Stimulated activated CD8-positive, alpha-beta memory T cell treated with anti-CD3 and anti-CD28 coated beads, Interleukin-4, amount 100 ng/mL, for 24 hours (primary cell): Measurements from ENCODE around the gene ZHX3.

Experiments used
- DNase-seq: peaks from one replicate; pipeline ENCODE4 v3.0.0-alpha.2; 2020; ENCODE audit warnings: low read depth

ZHX3 gene

DNA sequence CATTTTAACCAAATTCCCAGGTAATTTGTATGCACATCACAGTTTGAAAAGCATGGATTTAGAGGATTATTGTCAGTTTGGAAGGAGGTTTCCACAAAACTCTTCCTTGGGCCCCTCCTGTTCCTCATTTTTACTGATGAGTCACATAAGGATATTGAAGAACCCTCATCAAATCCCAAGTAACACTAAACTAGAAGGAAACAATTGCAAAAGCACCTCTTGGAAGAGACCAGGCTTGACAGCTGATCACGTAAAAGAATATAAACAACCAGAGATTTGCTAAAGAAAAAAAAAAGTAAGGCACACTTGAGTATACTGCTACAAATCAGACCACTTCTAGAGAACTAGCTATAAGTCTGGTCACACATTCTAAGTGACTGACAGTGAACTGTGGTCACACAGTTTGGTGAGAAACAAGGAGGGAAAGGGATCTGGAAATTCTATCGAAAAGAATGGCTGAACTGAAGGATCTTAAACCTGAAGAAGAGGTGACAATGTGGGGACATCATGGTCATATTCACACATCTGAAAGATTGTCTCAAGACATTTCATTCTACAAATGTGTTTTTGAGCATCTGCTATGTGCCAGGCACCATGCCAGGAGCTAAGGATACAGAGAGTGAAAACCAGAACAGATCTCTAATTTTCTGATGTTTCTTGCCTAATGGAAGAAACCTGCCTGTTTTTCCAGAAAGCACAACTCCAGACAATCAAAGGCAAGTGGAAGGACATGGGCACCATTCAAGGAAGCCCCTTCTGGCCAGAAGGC lies 24.1 kb downstream of the ZHX3 start:
- DNase-seq, result no peak

DNA sequence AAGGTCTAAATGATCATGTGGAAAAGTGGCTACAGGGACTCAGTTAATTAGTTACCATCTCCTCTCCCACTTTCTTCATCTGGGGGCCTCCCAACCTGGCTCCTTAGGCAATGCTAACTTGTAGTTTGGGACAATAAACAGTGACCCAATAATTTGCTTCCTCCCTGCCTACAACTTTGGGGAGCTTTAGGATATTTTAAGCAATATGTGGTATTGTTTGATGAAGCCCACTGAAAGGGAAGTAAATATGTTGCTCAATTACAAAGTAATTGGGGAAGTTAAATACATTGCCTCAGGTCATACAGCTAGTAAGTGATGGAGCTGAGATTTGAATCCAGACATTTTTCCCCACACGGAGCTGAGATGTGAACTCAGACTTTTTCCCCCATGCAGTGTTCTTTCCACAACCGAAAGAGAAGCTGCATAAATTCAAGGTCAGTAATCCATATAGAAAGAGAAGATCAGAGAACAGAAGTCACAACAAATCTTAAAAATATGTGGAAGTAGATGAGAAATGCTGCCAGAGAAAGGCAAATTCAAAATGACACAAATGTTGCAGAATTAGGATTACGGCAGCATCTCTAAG lies 26.6 kb downstream of the ZHX3 start:
- DNase-seq, result no peak

DNA sequence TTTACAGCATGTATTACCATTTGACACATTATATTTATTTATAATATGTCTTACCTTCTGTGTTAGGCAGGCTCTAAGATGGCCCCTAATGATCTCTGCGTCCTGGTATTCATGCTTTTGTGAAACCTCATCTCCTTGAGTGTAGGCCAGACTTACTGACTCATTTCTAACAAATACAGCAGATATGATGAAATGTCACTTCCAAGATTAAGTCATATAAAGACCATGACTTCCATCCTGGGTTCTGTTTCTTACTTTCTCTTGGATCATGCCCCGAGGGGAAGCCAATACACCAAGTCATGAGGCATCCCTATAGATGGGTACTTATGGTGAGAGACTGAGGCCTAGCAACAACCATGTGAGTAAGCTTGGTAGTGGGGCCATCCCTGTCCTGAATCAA lies 30.2 kb downstream of the ZHX3 start:
- DNase-seq, result no peak

DNA sequence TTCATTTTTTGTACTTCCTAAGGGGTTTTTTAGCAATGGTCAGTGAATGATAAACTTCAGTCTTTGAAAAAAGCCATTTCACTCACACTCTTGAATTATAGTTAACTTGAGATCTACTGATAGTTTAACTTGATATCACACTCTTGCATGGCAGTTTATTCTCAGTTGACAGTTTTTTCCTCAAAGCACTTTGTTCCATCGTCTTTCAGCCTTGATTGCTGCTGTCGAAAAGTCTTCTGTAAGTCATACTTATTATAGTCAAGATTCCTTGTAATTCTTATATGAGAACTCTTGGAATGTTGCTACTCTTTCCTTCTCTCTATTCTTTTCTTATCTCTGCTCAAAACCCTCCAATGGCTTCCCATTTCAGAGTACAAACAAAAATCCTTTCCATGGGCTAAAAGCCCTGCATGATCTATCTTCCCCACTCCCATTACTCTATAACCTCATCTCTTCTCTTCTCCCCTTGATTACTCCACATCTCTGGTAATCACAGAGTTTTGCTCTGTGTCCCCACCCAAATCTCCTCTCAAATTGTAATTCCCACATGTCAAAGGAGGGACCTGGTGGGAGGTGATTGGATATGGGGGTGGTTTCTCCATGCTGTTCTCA lies 31.2 kb downstream of the ZHX3 start:
- no peak for DNase-seq

DNA sequence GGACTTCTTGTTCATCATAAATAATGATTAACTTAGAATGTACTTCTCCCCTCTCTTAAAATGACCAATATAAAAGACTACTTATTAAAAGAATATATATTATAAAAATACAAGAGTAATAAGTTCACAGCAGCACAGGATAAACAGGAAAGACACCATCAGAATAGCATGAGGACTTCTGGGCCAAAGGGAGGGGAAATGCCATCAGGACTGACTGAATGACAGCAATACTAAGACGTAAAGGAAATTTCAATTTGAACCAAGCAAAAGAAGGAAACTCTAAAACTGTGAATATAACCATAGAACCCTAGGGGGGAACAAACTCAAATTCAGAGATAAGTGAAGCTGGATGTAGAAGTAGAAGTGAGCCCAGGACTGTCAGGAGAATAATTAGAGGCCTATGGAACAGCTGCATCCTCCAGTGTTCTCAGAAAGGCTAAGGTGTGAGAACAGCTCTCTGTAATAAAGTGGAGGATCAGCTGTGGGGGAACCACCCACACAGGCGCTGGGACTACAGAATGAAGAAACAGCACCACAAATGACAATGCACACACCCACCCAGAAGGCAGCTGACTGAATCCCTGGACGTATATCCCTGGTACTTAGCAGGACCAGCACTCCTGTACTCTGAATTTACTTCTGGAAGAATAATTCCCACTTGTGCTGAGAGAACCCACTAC lies 37.8 kb downstream of the ZHX3 start:
- DNase-seq, result no peak

DNA sequence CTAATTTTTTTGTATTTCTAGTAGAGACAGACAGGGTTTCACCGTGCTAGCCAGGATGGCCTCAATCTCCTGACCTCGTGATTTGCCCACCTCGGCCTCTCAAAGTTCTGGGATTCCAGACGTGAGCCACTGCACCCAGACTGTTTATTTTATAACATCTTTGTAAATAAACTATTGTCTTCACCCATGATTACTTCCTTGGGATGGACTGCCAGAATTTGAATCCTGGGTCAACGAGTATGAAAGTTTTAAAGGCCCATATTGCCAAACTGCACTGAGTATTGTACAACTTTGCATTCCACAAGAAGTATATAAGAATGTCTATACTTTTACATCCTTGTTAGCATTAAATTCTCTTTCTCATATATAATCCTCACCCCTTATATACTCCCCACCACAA lies 38.6 kb downstream of the ZHX3 start:
- no peak for DNase-seq

DNA sequence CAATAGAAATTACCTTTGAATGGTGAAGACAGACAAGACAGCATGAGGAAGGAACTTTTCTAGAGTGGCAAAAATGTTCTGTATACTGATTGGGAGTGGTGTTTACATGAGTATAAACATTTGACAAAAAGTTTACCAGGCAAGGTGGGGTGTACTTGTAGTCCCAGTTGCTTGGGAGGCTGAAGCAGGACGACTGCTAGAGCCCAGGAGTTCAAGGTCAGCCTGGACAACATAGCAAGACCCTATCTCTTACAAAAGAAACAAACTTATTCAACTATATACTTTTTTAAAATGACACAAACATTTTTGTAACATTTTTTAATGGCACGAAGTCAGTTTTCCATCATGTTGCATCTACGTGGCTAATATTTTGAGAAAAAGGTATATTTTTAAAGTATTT lies 40.5 kb downstream of the ZHX3 start:
- no peak for DNase-seq

DNA sequence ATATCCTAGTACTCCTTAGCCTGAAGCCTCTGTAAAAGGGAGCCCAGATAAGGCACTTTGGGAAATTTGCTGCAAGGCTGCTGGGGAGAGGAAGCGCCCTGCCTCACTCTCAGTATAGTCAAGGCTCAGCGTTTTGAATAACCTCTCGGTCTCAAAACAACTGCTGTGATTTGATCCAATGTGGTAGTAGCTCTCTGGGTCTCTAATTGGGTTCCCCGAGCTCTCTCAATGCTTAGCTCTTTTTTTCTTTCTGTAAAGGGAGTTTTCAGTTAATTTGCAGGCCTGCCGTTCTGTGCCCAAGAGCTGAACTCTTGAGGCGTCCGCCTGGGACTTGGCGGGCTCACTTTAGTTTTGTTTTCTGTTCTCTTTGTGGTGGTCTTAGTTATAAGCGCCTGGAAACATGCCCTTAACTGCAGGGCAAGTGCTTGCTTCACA lies 41.2 kb downstream of the ZHX3 start:
- no peak for DNase-seq

DNA sequence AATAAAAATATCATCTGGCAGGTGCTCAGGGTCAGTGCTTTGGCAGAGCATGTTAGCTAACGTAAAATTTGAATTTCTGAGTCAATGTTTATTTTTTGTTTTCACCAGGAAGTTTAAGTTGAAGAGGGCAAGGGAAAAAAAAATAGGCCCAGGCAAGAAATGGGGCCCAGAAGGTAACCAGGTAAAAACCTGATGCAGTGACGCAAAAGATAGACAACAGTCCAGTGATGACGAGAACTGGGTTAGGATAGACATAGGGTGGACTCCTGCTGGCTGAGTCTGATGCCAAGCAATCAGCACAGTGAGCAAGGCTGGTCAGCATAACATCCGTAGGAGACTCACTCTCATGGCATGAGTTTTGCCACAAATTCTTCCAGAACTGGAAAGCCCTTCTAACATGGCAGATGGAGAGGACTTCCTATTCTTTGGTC lies 42.2 kb downstream of the ZHX3 start:
- no peak for DNase-seq

DNA sequence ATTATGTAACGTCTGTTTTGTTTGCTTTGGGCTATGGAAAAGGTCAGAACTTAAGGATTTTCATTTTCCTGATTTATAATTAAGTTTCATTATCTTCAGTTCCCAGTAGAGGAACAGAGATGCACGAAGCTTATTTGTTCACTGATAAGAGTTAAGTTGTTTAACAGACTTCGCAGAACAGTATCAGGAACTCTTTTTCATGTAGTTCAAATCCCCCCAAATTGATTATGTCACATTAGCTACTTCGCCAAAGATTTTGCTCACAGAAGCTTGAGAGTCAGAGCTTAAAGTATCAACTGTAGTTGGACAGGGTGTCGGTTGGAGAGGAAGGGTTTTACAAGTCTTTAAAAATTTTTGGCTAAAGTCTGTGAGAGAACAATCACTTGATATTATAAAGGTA lies 43.4 kb downstream of the ZHX3 start:
- no peak for DNase-seq

DNA sequence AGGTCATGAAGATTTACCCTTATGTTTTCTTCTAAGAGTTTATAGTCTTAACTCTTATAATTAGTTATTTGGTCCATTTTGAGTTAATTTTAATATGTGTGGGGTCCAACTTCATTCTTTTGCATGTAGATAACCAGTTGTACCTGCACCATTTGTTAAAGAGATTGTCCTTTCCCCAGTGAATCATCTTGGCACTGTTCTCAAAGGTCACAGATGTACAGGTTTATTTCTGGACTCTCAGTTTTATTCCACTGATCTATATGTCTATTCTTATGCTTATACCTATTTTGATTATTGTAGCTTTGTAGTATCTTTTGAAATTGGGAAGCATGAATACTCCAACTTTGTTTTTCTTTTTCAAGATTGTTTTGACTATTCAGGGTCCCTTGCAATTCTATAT lies 44.1 kb downstream of the ZHX3 start:
- no peak for DNase-seq

DNA sequence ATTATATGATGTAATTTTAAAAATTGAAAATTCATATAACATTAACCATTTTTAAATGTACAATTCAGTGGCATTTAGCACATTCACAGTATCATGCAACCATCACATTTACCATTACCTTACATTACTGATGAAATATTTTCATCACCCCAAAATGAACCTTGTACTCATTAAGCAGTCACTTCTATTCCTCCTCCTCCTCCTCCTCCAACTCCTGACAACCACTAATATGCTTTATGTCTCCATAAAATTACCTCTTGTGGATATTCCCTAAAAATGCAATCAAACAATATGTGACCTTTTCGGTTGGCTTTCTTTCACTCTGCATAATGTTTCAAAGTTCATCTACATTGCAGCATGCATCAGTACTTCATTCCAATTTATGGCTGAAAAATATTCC lies 45.2 kb downstream of the ZHX3 start:
- no peak for DNase-seq

DNA sequence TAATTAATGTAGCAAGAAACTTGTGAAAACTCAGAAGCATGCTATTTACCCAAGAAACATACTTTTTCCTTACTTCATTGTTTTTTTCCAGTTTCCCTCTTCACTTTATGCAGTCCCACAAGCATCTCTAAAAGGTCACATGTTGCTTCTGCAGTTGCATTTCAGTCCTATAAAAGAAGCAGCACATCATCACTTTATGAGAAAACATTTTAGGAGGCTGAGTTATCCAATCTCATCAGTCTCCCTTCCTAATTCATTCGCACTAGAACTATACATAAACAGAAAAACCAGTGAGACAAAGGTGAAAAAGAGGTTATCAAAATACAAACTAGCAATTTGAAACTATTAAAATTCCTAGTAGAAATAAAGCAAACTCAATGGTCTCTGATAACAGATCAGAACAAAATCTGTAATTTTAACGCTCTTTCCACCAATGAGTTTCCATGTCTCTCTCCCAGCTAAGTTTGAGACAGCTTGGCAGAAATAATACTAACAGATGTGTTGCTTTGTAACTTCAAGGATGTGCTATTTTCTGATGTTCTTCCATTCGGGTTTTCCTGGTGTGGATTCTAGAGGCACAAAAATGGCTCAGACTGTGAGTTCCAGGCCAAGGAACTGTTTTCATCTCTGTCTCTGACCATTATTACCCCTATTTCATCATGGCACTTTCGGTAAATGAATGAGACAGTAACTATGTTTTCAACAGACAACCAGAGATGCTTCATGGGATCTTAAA lies 48.4 kb downstream of the ZHX3 start:
- DNase-seq, result no peak

DNA sequence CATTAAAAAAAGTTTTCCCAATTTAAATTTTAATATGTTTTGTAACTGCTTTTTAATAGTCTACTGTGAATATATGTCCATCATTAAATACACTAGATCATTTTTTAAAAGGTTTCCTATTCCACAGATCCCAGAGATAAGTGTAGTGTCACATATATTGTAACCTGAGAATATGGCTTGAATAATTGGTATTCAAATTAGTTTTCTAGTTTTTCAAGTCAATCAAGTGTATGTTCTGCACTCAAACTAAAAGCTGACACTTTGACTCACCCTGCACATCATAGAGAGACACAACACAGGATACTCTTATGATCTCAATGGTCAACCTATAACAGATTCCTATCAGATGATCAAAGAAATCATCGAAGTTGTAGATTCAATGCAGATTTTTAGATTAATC lies 49.1 kb downstream of the ZHX3 start:
- no peak for DNase-seq

DNA sequence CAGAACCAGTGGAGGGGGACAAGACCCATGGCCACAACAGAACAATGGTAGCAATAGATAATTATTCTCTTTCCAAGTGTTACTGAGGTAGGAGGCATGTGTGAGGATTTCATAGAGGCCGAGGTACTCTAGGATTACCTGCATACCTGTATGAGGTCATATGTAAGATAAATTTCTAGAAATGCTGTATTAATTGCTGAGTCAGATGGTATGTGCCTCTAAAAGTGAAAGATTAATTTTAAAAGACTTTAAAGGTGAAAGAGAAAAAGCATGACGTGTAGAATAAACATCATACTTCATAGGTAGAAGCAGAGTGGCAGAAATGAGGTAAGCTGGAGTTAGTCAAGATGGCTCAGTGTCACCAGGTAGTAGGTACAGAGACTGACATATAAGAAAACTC lies 51.6 kb downstream of the ZHX3 start:
- no peak for DNase-seq

DNA sequence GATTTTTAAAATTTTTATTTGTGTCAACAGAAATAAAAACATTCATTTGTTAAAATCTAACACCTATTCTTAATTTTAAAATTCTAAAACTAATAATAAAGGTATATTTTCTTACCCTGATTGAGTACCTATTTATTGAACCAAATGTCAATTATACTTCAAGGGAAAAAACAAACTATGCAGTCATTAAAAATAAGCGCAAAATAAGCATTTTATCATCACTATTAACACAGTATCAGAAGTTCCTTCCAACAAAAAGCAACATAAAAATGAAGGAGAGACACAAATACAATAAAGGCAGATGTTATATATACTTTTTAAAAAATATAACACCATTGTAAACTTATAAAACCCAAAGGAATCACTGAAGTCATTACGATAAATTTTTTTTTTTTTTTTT lies 52.7 kb downstream of the ZHX3 start:
- DNase-seq, result no peak

DNA sequence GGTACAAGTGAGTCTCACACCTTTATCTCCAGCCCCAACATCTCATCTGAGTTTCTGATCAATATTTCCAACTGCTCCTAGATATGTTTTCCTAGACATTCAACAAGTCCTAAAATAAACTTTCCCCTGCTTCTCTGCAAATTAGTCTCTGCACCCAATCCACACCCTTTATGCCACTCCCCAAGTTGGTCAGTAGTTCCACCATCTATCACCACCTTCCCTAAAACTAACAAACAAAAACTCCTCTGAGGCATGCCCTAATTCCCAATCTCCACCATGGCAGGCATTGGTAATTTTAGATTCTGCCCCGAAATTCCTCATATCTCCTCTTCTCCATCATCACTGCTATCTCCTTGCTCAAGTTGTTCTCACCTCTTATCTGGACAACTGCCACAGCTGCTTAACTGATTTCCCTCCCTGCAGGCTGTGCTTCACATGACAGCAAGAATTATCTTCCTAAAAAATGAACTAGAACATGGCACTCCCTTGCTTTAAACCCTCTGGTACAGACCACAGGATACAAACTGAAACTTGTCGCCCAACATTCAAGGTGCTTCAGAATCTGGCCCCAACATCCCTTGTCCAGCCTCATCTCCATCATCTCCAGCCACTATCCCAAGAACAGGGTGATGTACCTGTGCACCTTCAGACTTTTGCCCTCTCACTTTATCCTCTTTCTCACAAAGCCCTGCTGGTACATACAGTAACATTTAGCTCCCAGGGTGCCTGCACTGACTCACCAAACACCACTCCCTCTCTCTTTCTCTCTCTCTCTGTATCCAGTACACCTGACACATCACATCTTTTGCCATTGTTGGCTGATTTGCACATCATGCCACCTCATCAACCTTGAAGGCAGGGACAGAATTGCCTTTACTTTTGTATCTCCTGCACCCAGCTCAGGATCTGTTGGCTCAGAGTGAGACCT lies 55.5 kb downstream of the ZHX3 start:
- no peak for DNase-seq

DNA sequence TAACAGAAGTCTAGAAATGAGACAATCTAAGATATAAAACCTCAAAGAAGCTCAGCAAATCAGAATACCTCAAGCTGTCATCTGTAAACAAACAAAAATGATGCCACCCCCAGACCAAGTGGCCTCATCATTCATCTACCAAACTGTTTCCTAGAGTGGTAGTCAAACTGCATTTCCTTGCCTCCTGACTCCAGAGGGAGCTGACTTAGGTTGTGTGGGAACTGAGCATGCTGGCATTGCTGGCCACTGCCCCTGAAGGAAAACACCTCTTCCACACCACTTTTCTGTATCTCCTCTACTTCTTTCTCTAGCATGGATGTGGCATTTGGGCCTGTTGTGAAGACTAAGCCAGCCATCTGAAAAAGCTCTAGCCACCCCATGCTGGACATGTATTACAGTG lies 56.3 kb downstream of the ZHX3 start:
- no peak for DNase-seq

DNA sequence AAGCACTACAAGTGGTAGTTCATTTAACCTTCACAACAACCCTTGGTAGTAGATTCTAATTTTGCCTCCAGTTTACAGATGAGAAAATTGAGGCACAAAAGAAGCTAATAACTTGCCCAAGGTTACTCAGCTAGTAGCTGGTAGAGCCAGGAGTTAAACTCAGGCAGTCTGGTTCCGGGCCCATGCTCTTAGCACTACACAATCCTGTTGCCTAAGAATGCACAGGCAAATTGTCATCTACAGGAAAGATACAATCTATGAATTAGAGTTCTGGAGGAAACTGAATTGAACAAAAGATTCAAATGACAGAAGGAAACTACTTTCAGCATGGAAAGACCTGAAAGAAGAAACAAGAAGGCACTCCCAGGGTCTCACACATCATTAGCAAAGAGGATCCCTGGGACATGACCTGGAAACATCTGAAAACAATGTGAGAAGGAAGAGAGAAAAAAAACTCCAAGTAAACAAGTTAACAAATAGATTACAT lies 56.8 kb downstream of the ZHX3 start:
- no peak for DNase-seq

DNA sequence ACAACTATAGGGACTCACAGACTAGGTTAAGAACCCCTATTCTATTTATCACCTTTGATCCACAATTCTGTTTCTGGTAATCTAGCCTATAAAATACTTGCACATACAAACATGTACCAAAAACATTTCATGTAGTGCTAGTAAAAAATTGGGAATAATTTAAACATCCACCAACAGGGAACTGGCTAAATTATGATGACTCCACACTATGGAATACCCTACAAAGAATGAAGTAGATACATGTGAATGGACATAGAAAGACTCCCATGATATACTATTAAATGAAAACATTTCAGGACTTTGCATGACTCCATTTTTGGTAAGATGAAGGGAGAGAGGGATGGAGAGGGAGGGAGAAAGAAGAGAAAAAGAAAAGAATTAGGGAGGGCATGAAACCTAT lies 58.2 kb downstream of the ZHX3 start:
- DNase-seq, result no peak

DNA sequence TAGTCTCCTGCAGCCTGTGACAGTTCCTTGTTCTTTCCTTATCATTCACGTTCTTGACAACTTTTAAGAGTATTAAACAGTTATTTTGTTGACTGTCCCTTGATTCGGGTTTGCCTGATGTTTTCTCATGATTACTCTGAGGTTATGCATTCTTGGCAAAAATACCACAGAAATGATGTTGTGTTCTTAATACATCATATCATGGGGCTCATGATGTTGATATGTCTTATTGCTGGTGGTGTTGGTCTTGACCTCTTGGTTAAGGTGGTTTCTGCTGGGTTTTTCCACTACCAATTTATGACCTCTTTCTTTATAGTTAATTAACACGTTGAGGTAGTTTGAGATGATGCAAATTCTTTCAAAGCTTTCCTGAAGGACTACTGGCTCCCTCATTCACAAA lies 59.1 kb downstream of the ZHX3 start:
- DNase-seq, result no peak
